Measurements from ENCODE around the gene PTGIR.

Gene PTGIR

DNA sequence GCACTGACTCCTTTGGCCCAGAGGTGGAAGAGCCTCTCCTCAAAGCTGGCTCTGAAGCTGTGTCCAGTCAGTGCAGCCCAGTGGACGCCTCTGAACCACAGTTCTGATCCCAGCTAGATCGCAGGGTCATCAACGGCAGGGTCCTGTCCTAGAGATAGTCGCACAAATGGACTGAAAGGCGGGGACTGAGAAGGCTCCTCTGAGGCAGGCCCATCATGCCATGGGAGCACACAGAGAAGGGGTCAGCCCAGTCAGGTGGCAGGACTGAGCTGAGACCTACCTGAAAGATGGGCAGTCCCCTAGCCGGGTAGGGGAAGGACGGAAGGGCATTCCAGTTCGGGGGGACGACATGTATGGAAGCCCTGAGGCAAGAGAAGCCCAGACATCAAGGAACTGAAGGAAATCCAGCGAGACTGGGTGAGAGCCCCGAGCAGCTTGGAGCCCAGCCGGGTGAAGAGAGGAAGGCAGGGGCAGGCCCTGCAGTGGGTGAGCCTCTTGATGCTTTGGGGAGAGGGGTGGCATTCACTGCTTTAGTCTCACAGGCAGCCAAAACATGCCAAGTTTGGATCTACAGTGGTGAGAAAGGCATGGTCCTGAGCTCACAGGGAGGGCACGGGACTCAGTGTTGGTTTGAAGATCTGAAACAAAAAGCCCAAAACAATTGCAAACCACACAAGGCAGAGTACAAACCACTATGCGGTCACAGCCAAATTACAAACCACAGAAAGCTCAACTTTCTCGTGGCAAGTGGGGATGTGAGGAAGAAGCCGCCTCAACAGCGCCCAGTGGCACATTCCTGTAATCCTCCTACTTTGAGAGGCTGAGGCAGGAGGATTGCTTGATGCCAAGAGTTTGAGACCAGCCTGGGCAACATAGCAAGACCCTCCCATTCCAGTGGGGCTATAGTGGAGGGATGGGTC is 13.8 kb downstream of the PTGIR start:
- Histone ChIP-seq H3K27ac (ENCODE audit: low read length) (no peak overlapping the region), H3K27me3 (ENCODE audit: control insufficient read depth, insufficient read depth, low read length) (no peaks in the 10 kb centered on the region), H3K36me3 (ENCODE audit: control insufficient read depth, low read depth, low read length) (peaks cover 34% of the 10 kb centered on the region), H3K9me3 (ENCODE audit: control insufficient read depth, low read depth, low read length) (no peaks in the 10 kb centered on the region), H3K9ac (ENCODE audit: low read length) (no peak overlapping the region), H3K4me3 (ENCODE audit: low read length) (no peak overlapping the region), H3K4me1 (ENCODE audit: control insufficient read depth, low read depth, low read length) (no peaks in the 10 kb centered on the region)

DNA sequence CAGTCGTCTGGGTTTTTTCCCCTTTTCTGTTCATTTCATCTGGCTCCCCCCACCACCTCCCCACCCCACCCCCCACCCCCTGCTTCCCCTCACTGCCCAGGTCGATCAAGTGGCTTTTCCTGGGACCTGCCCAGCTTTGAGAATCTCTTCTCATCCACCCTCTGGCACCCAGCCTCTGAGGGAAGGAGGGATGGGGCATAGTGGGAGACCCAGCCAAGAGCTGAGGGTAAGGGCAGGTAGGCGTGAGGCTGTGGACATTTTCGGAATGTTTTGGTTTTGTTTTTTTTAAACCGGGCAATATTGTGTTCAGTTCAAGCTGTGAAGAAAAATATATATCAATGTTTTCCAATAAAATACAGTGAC is 14.5 kb downstream of the PTGIR start:
- Histone ChIP-seq H3K27me3 (ENCODE audit: control insufficient read depth, insufficient read depth, low read length) (no peaks in the 10 kb centered on the region), H3K9ac (ENCODE audit: low read length) (no peak overlapping the region), H3K9me3 (ENCODE audit: control insufficient read depth, low read depth, low read length) (no peaks in the 10 kb centered on the region), H3K4me1 (ENCODE audit: control insufficient read depth, low read depth, low read length) (no peaks in the 10 kb centered on the region), H3K4me3 (ENCODE audit: low read length) (no peak overlapping the region), H3K27ac (ENCODE audit: low read length) (no peak overlapping the region), H3K36me3 (ENCODE audit: control insufficient read depth, low read depth, low read length) (peaks cover 39% of the 10 kb centered on the region)

DNA sequence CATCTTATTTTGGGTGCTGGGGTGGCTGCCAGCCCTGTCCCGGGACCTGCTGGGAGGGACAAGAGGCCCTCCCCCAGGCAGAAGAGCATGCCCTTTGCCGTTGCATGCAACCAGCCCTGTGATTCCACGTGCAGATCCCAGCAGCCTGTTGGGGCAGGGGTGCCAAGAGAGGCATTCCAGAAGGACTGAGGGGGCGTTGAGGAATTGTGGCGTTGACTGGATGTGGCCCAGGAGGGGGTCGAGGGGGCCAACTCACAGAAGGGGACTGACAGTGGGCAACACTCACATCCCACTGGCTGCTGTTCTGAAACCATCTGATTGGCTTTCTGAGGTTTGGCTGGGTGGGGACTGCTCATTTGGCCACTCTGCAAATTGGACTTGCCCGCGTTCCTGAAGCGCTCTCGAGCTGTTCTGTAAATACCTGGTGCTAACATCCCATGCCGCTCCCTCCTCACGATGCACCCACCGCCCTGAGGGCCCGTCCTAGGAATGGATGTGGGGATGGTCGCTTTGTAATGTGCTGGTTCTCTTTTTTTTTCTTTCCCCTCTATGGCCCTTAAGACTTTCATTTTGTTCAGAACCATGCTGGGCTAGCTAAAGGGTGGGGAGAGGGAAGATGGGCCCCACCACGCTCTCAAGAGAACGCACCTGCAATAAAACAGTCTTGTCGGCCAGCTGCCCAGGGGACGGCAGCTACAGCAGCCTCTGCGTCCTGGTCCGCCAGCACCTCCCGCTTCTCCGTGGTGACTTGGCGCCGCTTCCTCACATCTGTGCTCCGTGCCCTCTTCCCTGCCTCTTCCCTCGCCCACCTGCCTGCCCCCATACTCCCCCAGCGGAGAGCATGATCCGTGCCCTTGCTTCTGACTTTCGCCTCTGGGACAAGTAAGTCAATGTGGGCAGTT is 15.1 kb downstream of the PTGIR start:
- H3K36me3 ChIP-seq (ENCODE audit: control insufficient read depth, low read depth, low read length): peaks cover 39% of the 10 kb centered on the region
- H3K9me3 ChIP-seq (ENCODE audit: control insufficient read depth, low read depth, low read length): no peaks in the 10 kb centered on the region
- H3K27ac ChIP-seq (ENCODE audit: low read length): no peak overlapping the region
- no peak overlapping the region for H3K9ac ChIP-seq (ENCODE audit: low read length)
- no peaks in the 10 kb centered on the region for H3K27me3 ChIP-seq (ENCODE audit: control insufficient read depth, insufficient read depth, low read length)
- no peak overlapping the region for H3K4me3 ChIP-seq (ENCODE audit: low read length)
- H3K4me1 ChIP-seq (ENCODE audit: control insufficient read depth, low read depth, low read length): no peaks in the 10 kb centered on the region

DNA sequence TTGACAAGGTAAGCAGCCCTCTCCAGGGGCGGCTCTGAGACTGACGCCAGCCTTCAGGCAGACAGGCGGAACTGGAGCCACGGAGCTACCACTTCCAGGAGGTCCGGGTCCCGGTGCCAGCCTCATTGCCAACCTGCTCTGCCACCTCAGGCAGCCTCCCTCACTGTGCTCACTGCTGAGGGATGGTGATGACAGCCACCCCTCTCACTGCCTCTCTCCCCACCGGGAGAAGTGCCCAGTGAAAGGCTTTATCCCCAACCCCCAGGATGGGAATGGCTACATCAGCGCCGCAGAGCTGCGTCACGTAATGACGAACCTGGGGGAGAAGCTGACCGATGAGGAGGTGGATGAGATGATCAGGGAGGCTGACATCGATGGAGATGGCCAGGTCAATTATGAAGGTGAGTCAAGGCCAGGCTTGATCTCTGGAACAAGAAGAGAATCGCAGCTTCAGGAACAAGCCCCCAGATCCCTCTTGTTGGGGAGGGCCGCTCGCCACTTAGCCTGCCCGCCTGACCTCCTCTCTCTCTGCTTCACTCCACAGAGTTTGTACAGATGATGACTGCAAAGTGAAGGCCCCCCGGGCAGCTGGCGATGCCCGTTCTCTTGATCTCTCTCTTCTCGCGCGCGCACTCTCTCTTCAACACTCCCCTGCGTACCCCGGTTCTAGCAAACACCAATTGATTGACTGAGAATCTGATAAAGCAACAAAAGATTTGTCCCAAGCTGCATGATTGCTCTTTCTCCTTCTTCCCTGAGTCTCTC is 16.1 kb downstream of the PTGIR start:
- H3K36me3 ChIP-seq (ENCODE audit: control insufficient read depth, low read depth, low read length): peaks cover 39% of the 10 kb centered on the region

DNA sequence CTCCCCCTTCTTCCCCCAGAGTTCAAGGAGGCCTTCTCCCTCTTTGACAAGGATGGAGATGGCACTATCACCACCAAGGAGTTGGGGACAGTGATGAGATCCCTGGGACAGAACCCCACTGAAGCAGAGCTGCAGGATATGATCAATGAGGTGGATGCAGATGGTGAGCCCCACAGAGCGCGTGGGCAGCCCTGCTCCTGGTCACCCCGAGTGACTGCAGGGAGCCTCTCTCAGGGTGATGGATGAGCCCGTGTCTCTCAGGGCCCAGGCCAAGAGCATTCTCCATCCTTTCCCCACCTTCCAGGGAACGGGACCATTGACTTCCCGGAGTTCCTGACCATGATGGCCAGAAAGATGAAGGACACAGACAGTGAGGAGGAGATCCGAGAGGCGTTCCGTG is 16.7 kb downstream of the PTGIR start:
- Histone ChIP-seq H3K9me3 (ENCODE audit: control insufficient read depth, low read depth, low read length) (no peaks in the 10 kb centered on the region), H3K4me3 (ENCODE audit: low read length) (no peak overlapping the region), H3K9ac (ENCODE audit: low read length) (no peak overlapping the region), H3K36me3 (ENCODE audit: control insufficient read depth, low read depth, low read length) (peaks cover 39% of the 10 kb centered on the region), H3K27me3 (ENCODE audit: control insufficient read depth, insufficient read depth, low read length) (no peaks in the 10 kb centered on the region), H3K27ac (ENCODE audit: low read length) (no peak overlapping the region), H3K4me1 (ENCODE audit: control insufficient read depth, low read depth, low read length) (peaks cover 8% of the 10 kb centered on the region)

More for the DNA sequence above, 16.1 kb downstream of the PTGIR start:
- H3K4me1 ChIP-seq (ENCODE audit: control insufficient read depth, low read depth, low read length): peaks cover 3% of the 10 kb centered on the region
- H3K9ac ChIP-seq (ENCODE audit: low read length): no peak overlapping the region
- no peak overlapping the region for H3K4me3 ChIP-seq (ENCODE audit: low read length)
- no peak overlapping the region for H3K27ac ChIP-seq (ENCODE audit: low read length)
- no peaks in the 10 kb centered on the region for H3K9me3 ChIP-seq (ENCODE audit: control insufficient read depth, low read depth, low read length)
- no peaks in the 10 kb centered on the region for H3K27me3 ChIP-seq (ENCODE audit: control insufficient read depth, insufficient read depth, low read length)

DNA sequence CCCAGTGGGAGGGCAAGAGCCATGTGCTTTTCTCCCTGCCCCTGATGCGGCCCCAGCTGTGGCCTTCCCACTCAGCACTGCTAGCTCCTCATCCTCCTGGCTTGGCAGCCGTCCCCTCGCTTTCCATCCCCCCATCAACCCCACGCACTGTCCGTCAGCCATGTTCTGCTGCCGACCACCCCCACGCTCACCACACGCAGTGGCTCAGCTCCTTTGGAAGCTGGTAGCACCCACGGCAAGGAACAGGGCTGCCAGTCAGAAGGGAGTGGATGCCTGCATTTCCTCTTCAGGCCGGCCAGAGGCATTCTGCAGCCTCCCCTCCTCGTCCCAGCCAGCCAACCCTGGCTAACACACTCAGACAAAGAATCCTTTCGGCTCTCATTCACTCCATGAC is 17.4 kb downstream of the PTGIR start:
- Histone ChIP-seq H3K4me3 (ENCODE audit: low read length) (no peak overlapping the region), H3K27ac (ENCODE audit: low read length) (no peak overlapping the region), H3K9ac (ENCODE audit: low read length) (no peak overlapping the region), H3K9me3 (ENCODE audit: control insufficient read depth, low read depth, low read length) (no peaks in the 10 kb centered on the region), H3K4me1 (ENCODE audit: control insufficient read depth, low read depth, low read length) (peaks cover 14% of the 10 kb centered on the region), H3K36me3 (ENCODE audit: control insufficient read depth, low read depth, low read length) (peaks cover 39% of the 10 kb centered on the region), H3K27me3 (ENCODE audit: control insufficient read depth, insufficient read depth, low read length) (no peaks in the 10 kb centered on the region)

DNA sequence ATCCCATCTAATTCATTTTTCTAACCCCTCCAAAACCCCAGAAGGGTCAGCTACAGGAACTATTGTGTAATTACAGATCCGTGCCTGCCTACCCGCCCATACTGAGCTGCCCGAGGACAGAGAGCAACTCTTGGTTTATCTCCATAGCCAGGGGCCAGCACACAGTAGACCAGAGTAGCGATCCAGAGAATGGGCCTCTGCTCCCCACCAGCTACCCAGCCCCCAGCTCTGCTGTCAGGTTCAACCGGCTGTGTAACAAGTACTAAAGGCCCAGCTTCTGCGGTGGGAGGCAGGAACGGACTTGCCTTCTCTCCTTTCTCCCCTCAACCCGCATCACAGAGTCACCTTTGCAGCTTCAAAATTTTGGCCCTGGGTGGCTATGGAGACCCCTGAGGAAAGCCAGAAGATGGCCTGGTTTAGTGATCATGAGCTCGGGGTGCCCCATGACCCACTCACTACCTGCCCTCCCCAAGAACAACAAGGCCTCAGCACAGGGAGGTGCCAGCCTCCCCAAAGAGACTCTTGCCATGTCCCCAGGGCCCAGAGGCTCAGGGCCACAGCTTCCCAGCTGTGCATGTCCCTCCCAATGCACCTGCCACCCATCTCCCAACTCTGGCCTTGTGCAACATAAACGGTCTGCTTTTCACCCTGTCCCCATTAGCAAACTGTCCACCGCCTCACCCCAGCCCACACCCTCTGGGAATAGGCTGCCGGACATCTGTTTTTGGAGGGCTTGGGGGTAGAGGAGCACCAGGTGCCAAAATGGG is 18.0 kb downstream of the PTGIR start:
- Histone ChIP-seq H3K4me1 (ENCODE audit: control insufficient read depth, low read depth, low read length) (peaks cover 17% of the 10 kb centered on the region), H3K4me3 (ENCODE audit: low read length) (no peak overlapping the region), H3K27me3 (ENCODE audit: control insufficient read depth, insufficient read depth, low read length) (no peaks in the 10 kb centered on the region), H3K9ac (ENCODE audit: low read length) (no peak overlapping the region), H3K27ac (ENCODE audit: low read length) (no peak overlapping the region), H3K9me3 (ENCODE audit: control insufficient read depth, low read depth, low read length) (no peaks in the 10 kb centered on the region), H3K36me3 (ENCODE audit: control insufficient read depth, low read depth, low read length) (peaks cover 39% of the 10 kb centered on the region)

DNA sequence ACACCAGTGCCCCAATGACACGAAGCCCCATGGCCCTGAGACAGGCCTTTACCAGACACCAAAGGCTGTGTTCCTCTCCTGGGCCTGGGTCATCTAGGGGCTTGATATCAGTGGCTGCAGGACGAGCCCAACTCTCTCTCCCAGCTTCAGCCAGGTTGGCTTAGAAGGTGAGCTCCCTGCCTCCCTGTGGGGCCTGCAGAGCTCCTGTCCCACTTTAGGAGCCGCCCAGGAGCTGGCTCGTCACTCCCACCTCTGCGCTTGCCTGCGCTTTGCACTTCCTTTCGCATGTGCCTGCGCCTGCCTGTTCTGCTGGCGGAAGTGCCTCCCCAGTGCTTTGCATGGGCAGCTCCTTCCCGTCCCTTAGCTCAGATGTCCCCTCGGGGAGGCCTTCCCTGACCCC is 18.9 kb downstream of the PTGIR start:
- H3K9ac ChIP-seq (ENCODE audit: low read length): no peak overlapping the region
- no peaks in the 10 kb centered on the region for H3K9me3 ChIP-seq (ENCODE audit: control insufficient read depth, low read depth, low read length)
- peaks cover 17% of the 10 kb centered on the region for H3K4me1 ChIP-seq (ENCODE audit: control insufficient read depth, low read depth, low read length)
- H3K4me3 ChIP-seq (ENCODE audit: low read length): no peak overlapping the region
- no peak overlapping the region for H3K27ac ChIP-seq (ENCODE audit: low read length)
- no peaks in the 10 kb centered on the region for H3K27me3 ChIP-seq (ENCODE audit: control insufficient read depth, insufficient read depth, low read length)
- H3K36me3 ChIP-seq (ENCODE audit: control insufficient read depth, low read depth, low read length): peaks cover 39% of the 10 kb centered on the region

DNA sequence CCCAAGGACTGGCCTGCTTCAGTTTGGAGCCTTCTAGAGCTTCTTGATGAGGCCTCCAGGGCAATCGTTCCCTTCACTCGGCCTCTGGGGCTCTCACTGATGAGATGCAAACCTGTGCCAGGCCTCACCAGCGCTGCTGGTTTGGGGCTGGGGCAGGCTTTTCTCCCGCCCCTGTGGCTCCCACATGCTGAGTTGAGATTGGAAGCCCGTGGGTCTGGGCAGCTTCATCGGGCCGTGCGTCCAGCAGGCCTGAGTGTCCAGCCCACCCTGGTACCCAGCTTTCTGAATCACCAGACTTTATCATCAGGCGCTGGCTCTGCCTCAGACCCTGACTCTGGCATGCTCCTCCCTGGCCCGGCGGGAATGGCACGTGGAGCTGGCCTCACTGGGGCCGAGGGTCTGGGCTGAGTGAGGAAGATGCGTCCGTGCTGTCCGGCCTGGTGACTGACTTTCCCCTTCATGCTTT is 19.5 kb downstream of the PTGIR start:
- peaks cover 39% of the 10 kb centered on the region for H3K36me3 ChIP-seq (ENCODE audit: control insufficient read depth, low read depth, low read length)

DNA sequence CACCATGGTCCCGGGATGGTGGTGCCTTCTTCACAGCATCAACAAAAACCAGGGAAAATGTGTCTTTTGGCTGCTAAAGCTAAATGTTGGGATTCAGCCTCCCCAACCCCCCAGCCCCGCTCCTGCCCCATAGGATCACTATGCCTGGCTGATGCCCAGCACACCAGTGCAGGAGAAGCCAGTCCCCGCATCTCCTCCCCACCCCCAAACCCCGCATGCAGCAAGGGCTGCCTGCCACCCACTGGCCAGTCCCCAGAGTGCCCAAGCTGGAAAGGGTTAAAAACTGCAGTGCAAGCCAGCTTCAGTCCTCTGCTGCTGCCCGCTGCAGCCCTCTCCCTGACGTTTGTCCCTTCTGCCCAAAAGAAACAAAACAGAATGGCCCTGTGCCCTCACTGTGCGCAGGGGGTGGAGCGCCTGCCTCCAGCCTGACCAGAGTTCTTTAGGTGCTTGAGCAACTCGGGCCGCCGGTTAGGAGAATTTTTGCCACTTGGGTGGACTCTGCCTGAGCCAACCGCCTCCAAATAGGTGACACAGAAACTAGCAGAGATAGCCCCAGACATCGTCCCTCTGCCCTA is 20.0 kb downstream of the PTGIR start:
- no peaks in the 10 kb centered on the region for H3K9me3 ChIP-seq (ENCODE audit: control insufficient read depth, low read depth, low read length)
- no peaks in the 10 kb centered on the region for H3K27me3 ChIP-seq (ENCODE audit: control insufficient read depth, insufficient read depth, low read length)
- no peak overlapping the region for H3K27ac ChIP-seq (ENCODE audit: low read length)
- H3K9ac ChIP-seq (ENCODE audit: low read length): no peak overlapping the region
- no peak overlapping the region for H3K4me3 ChIP-seq (ENCODE audit: low read length)
- peaks cover 17% of the 10 kb centered on the region for H3K4me1 ChIP-seq (ENCODE audit: control insufficient read depth, low read depth, low read length)
- peaks cover 38% of the 10 kb centered on the region for H3K36me3 ChIP-seq (ENCODE audit: control insufficient read depth, low read depth, low read length)

More for the DNA sequence above, 19.5 kb downstream of the PTGIR start:
- peaks cover 17% of the 10 kb centered on the region for H3K4me1 ChIP-seq (ENCODE audit: control insufficient read depth, low read depth, low read length)
- H3K27ac ChIP-seq (ENCODE audit: low read length): no peak overlapping the region
- H3K9me3 ChIP-seq (ENCODE audit: control insufficient read depth, low read depth, low read length): no peaks in the 10 kb centered on the region
- no peaks in the 10 kb centered on the region for H3K27me3 ChIP-seq (ENCODE audit: control insufficient read depth, insufficient read depth, low read length)
- no peak overlapping the region for H3K4me3 ChIP-seq (ENCODE audit: low read length)
- no peak overlapping the region for H3K9ac ChIP-seq (ENCODE audit: low read length)

All from iPS-18a (cell line).